ENCODE measurements around the gene BRAT1.

The BRAT1 gene

DNA sequence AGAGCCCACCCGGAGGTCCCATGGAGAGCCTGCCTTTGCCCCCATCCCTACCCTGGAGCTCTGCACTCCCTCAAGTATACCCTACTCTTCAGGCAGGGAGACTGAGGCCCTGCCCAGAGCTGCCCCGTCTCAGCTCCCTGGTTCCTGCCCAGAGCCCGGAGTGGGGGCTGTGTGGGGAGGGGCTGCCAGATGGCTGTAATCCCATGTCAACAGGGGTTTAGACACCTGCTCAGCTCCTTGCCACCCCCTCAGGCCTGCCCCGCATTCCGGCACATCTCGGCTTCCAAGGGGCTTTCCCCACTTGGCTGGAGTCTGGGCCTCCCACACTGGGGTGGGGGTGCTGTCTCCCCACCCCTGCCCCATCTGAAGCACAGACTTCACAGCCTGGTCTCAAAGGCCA, 56.6 kb downstream of the BRAT1 start:
- H3K4me3 ChIP-seq (ENCODE audit: low read length), result no peak overlapping the region
- TF ChIP-seq, protein P1, sequence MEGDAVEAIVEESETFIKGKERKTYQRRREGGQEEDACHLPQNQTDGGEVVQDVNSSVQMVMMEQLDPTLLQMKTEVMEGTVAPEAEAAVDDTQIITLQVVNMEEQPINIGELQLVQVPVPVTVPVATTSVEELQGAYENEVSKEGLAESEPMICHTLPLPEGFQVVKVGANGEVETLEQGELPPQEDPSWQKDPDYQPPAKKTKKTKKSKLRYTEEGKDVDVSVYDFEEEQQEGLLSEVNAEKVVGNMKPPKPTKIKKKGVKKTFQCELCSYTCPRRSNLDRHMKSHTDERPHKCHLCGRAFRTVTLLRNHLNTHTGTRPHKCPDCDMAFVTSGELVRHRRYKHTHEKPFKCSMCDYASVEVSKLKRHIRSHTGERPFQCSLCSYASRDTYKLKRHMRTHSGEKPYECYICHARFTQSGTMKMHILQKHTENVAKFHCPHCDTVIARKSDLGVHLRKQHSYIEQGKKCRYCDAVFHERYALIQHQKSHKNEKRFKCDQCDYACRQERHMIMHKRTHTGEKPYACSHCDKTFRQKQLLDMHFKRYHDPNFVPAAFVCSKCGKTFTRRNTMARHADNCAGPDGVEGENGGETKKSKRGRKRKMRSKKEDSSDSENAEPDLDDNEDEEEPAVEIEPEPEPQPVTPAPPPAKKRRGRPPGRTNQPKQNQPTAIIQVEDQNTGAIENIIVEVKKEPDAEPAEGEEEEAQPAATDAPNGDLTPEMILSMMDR (conservative IDR thresholded peaks at IDR 0.05; ENCODE audit: low read depth, low read length), result no peak
- DNase-seq (ENCODE audit: low read depth), result no peak

DNA sequence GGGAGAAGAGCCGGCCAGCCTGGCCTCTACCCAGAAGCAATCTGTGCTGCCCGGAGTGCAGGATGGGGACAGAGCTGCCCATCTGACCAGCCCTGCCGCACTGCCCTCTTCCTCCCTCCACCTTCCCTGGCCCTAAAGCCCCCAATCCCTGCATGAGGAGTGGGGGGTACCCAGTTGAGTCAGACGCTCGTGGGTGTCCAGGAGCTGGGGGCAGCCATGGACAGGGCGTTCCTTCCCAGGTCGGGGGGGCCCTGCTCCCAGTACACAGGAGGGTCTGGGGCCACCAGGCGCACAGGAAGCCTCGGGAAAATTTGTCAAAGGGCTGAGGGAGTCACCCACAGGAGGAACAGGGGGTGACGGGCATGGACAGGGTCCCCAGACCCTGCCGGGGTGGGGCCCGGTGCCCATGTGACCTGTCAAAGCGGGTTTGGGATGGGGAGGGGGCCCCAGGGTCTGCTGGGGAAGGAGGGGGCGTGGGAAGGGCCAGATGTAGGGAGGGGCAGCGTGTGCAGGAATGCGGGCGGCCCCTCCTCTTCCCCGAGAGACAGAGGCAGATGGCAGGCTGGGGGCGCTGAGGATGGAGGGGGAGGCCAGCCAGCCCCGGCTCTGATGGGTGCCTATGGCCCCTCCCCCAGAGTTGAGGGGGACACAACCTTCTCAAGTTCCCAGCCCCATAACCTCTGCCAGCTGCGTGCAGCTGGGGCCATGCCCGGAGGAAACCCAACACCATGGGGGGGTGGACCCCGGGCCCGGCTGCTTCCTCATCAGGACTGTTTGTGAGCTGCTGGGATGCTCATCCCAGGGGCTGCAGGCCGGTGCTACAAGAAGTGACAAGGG, 57.6 kb downstream of the BRAT1 start:
- H3K4me3 ChIP-seq (ENCODE audit: low read length), result no peak overlapping the region
- DNase-seq (ENCODE audit: low read depth), result no peak
- TF ChIP-seq, protein P1 (conservative IDR thresholded peaks at IDR 0.05; ENCODE audit: low read depth, low read length), result no peak

DNA sequence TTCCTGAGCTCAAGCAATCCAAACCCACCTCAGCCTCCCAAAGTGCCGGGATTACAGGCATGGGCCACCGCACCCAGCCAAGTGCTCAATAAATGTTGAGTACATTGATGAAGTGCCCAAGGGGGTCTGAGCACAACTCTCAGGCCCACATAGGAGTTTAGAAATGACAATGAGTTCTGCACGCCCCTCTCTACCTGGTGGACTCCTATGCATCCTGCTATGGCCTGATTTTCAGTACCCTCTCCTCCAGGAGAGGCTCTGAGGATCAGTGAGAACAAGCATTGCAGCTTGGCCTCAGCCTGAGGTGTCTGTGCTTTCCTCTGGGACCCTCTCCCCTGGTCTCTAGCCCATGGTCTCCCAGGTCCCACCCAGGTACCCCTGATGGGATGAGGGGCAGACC, 58.3 kb downstream of the BRAT1 start:
- no peak for DNase-seq (ENCODE audit: low read depth)
- H3K4me3 ChIP-seq (ENCODE audit: low read length), result no peak overlapping the region
- TF ChIP-seq, protein P1 (conservative IDR thresholded peaks at IDR 0.05; ENCODE audit: low read depth, low read length), result no peak

DNA sequence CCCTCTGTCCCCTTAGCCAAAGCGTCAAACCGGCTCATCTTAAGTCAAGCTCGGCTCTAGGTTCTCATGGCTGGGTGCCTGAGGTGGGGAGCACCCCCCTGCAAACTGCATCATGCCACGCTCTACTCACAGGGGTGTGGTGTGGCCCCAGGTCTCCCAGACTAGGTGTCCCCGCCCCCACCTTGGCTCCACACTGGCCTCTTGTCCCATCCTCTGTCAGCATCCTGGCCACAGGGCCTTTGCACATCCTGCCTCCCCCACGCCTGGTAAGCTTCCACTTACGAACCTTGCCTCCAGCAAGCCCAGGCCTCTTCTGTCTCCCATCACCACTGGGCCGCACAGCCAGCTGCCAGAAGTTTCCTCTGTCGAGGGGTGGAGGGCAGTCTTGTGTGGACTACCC, 58.9 kb downstream of the BRAT1 start:
- DNase-seq (ENCODE audit: low read depth), result no peak
- TF ChIP-seq, protein P1 (conservative IDR thresholded peaks at IDR 0.05; ENCODE audit: low read depth, low read length), result no peak
- H3K4me3 ChIP-seq (ENCODE audit: low read length), result no peak overlapping the region

DNA sequence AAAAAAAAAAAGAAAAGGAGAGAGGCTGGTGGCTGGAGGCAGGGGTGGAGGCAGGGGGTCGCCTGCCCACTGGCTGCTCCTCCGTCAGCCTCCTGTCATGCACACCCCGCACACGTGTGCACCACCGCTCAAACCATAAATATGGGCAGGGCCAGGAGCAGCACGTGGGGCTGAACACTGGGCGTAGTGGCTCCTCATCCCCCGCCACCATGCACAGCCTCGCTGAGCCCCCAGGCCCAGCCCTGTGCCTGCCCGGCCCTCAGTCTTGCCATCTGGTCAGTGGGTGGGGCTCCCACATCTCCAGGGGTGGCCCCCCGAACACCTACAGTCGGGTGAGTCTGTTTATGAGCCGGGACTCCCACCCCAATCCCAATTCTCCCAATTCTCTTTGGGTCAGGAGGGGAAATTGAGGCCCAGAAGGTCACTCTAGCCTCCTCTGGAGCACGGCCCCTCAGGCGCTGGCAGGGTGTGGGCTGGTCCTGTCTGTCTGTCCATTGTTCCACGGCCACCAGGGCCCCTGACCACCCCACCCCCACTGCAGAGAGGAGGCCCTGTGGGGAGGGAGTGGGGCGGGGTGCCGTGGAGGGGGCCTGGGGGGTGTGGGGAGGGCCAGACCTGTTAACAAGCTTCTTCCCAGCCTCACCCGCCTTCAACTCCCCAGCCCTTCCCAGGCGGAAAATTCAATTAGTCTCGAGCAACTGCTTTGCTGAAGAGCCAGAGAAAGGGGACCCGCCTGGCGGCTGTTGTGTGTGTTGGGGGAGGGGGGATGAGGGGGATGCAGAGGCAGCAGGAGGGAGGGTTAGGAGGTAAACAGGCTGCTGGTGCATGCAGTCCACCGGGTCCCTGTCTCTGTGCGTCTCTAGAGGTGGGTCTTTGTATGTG, 59.7 kb downstream of the BRAT1 start:
- DNase-seq (ENCODE audit: low read depth), result no peak
- TF ChIP-seq, protein P1 (conservative IDR thresholded peaks at IDR 0.05; ENCODE audit: low read depth, low read length), result no peak
- H3K4me3 ChIP-seq (ENCODE audit: low read length), result no peak overlapping the region

DNA sequence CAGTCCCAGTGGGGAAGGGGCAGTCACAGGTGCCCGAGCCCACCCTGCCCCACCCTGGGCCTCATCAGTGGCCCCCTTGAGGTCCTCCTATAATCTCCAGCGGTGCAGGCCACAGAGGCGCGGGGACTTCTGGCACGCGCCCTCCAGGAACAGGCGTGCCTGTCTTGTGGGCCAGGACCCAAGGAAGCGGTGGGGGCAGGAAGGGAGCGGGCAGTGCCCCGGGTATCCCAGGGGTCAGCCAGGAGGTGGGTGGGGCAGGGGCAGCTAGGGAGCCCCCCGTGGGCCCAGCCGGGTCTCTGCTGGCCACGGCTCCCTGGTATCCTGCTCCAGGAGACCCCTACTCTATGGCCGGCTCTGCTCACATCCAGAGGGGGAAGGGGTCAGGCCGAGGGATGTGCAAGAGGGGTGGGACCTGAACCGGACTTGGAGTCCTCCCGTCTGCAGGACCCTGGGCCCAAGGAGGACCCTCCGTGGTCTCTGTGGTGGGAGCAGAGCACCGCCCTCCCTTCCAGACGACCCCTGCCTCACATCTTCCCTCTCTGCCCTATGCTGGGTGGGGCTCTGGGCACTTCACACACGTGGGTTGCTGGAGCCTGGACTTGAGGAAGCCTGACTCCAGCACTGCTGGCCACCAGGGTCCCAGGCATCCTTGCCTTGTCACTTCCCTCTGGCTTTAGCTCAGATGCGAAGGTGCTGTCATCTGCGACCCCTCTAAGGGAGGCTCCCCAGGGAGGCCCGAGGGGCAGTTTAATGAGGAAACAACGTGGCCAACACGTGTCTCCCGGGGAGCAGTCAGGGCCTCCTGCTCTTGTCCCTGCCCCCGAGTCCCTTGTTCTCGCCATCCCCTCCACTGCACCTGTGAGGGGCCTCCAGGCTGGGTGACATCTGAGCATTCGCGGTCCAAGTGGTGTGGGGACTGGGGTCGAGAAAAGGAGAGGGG, 60.9 kb downstream of the BRAT1 start:
- no peak overlapping the region for H3K4me3 ChIP-seq (ENCODE audit: low read length)
- no peak for DNase-seq (ENCODE audit: low read depth)
- TF ChIP-seq, protein P1 (conservative IDR thresholded peaks at IDR 0.05; ENCODE audit: low read depth, low read length), result no peak
